A549 (cell line): ENCODE results near the gene ASZ1. TPM values are rescaled to one million over a fixed set of nuclear protein-coding genes. Genes with fewer than 3 reads are reported as not detected.

Experiments used
- polyA plus RNA-seq, 4 experiments: library from polyadenylated mRNA; depleted of rRNA in 3 of 4; stranded (reverse); fragments of >200 nt; fragmentation: RNase III in 1 of 4; extraction: RNeasy Plus Mini Kit Qiagen cat#74134 plus additional on column Dnase treatment in 1 of 4; gene quantifications; 2 replicates in 3 of 4; 3 replicates in 1 of 4; pipeline ENCODE4 v1.2.3, GENCODE V29; 2011 to 2017

The ASZ1 gene
- polyA plus RNA-seq, 2 of the 4 experiments (the other 2 are of a cell fraction), result not detected

Other genes with a start within 250 kb of the ASZ1 start
- gene WNT2, start 104.4 kb downstream of the ASZ1 start, polyA plus RNA-seq (2011; rRNA removed), result not detected in 2 replicates
- not detected in 3 replicates for gene WNT2, start 104.4 kb downstream of the ASZ1 start, polyA plus RNA-seq (2017; fragmentation: RNase III; extraction: RNeasy Plus Mini Kit Qiagen cat#74134 plus additional on column Dnase treatment)
- gene CFTR, start 52.5 kb upstream of the ASZ1 start, polyA plus RNA-seq (2011; rRNA removed), result 0.31 and 0.36 TPM in 2 replicates
- 0.04 to 0.13 TPM (median 0.07 TPM) in 3 replicates for gene CFTR, start 52.5 kb upstream of the ASZ1 start, polyA plus RNA-seq (2017; fragmentation: RNase III; extraction: RNeasy Plus Mini Kit Qiagen cat#74134 plus additional on column Dnase treatment)